VCaP (cell line): ENCODE measurements around the gene GPR137B.

Source experiments
- H3K27ac ChIP-seq: fragments of 450-650 bp; 2 replicates; pipeline ENCODE4 v1.5.1; 2017
- CTCF ChIP-seq: fragments of 450-650 bp; conservative IDR thresholded peaks from 2 replicates; pipeline ENCODE4 v1.5.1; 2017; ENCODE audit warnings: mild to moderate bottlenecking, moderate library complexity

GPR137B gene

DNA sequence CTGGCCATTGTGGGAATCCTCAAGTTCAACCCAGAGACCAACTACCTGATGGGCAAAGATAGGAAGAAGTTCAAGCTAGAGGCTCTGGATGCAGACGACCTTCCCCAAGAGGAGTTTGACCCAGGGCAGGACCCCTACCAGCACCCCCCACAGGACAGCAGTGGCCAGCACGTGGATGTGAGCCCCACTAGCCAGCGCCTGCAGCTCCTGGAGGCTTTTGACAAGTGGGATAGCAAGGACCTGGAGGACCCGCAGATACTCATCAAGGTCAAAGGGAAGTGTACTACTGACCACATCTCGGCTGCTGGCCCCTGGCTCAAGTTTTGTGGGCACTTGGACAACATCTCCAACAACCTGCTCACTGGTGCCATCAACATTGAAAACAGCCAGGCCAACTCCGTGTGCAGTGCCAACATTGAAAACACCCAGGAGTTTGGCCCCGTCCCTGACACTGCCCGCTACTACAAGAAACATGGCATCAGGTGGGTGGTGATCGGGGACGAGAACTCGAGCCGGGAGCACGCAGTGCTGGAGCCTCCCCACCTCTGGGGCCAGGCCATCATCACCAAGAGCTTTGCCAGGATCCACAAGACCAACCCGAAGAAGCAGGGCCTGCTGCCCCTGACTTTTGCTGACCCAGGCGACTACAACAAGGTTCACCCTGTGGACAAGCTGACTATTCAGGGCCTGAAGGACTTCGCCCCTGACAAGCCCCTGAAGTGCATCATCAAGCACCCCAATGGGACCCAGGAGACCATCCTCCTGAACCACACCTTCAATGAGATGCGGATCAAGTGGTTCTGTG is 30.6 kb upstream of the GPR137B start:
- H3K27ac ChIP-seq: no peak overlapping the region
- no peak for TF ChIP-seq CTCF

- no peak for TF ChIP-seq CTCF
- H3K27ac ChIP-seq: no peak overlapping the region
Observed at GRCh38 chr1:236112332-236112627, 30.1 kb upstream of the GPR137B start.

- H3K27ac ChIP-seq: no peak overlapping the region
- TF ChIP-seq CTCF: no peak
Observed at GRCh38 chr1:236113324-236114032, 28.9 kb upstream of the GPR137B start.

GRCh38 chr1:236114076-236114747 is 28.1 kb upstream of the GPR137B start:
- no peak overlapping the region for H3K27ac ChIP-seq
- TF ChIP-seq CTCF: no peak

GRCh38 chr1:236117710-236118109 is 24.6 kb upstream of the GPR137B start:
- TF ChIP-seq CTCF: no peak

DNA sequence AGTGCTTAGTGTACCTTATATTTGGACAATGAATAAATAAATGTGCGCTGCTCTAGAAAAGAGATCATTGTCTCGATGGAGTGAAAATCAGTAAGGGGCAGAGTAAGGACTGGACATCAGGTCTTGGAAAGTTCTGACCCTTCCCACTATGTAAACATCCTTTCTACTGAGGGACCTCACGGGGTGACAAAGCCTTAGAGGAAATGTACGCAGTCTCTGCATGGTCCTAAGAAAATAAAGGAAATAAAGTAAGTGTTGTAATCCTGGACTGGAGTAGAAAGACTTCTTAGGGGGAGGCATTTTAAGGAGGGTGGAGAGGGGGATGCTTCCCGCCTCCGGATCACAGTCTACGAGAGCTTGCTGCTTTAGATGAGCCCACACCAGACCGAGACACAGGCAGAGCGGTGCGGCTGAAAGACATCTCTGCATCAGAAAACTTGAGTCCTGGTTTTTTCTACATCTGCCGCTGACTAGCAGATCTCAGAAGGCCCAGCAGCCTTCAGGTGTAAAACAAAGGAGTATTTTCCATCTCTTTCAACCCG is 22.3 kb upstream of the GPR137B start:
- no peak for TF ChIP-seq CTCF
- no peak overlapping the region for H3K27ac ChIP-seq

More at GRCh38 chr1:236117710-236118109, 24.6 kb upstream of the GPR137B start:
- H3K27ac ChIP-seq: no peak overlapping the region

- no peak for TF ChIP-seq CTCF
- no peak overlapping the region for H3K27ac ChIP-seq
Observed at GRCh38 chr1:236120721-236121153, 21.6 kb upstream of the GPR137B start.
